NB4 (cell line): ENCODE measurements around the gene CDC73.
"Not testable (repeated sequence)": the region's sequence is repeated elsewhere in the genome, so short reads cannot be mapped to it uniquely, and the experiment has no call there.

ENCODE experiments used
- MAX ChIP-seq: IDR thresholded peaks from 2 replicates; pipeline ENCODE4 v1.6.1; 2011; ENCODE audit warnings: low read depth, low read length
- POLR2A ChIP-seq: IDR thresholded peaks from 2 replicates; pipeline ENCODE4 v1.6.1; 2011; ENCODE audit warnings: mild to moderate bottlenecking; ENCODE audit not compliant: insufficient read length; ENCODE audit errors: extremely low read depth
- TF ChIP-seq, protein P1 (sequence below): IDR thresholded peaks from one replicate; pipeline ENCODE4 v1.5.1; 2012; ENCODE audit warnings: low read depth, low read length

GRCh38 chr1:193188915-193189314 lies 67.1 kb downstream of the CDC73 start:
- TF ChIP-seq, protein P1, sequence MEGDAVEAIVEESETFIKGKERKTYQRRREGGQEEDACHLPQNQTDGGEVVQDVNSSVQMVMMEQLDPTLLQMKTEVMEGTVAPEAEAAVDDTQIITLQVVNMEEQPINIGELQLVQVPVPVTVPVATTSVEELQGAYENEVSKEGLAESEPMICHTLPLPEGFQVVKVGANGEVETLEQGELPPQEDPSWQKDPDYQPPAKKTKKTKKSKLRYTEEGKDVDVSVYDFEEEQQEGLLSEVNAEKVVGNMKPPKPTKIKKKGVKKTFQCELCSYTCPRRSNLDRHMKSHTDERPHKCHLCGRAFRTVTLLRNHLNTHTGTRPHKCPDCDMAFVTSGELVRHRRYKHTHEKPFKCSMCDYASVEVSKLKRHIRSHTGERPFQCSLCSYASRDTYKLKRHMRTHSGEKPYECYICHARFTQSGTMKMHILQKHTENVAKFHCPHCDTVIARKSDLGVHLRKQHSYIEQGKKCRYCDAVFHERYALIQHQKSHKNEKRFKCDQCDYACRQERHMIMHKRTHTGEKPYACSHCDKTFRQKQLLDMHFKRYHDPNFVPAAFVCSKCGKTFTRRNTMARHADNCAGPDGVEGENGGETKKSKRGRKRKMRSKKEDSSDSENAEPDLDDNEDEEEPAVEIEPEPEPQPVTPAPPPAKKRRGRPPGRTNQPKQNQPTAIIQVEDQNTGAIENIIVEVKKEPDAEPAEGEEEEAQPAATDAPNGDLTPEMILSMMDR = not testable (repeated sequence)
- TF ChIP-seq POLR2A, MAX: not testable (repeated sequence)
